Suppressor macrophage treated with lipopolysaccharide for 1 hour (primary cell): Measurements from ENCODE around the gene APEH.

Source experiments
- DNase-seq, 3 donors: peaks; one replicate each; pipeline ENCODE4 v3.0.0-alpha.2; 2020 to 2022

APEH gene

DNA sequence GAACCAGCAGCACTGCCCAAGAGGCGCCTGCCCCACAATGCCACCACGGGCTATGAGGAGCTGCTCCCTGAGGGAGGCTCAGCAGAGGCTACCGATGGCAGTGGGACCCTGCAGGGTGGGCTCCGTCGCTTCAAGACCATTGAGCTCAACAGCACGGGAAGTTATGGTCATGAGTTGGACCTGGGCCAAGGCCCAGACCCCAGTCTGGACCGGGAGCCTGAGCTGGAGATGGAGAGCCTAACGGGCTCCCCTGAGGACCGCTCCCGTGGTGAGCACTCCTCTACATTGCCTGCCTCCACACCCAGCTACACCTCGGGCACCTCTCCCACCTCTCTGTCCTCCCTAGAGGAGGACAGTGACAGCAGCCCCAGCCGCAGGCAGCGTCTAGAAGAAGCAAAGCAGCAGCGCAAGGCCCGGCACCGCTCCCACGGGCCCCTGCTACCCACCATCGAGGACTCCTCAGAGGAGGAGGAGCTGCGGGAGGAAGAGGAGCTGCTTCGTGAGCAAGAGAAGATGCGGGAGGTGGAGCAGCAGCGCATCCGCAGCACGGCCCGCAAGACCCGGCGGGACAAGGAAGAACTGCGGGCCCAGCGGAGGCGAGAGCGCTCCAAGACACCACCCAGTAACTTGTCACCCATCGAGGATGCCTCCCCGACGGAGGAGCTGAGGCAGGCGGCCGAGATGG lies 21.8 kb upstream of the APEH start:
- no peak for DNase-seq

DNA sequence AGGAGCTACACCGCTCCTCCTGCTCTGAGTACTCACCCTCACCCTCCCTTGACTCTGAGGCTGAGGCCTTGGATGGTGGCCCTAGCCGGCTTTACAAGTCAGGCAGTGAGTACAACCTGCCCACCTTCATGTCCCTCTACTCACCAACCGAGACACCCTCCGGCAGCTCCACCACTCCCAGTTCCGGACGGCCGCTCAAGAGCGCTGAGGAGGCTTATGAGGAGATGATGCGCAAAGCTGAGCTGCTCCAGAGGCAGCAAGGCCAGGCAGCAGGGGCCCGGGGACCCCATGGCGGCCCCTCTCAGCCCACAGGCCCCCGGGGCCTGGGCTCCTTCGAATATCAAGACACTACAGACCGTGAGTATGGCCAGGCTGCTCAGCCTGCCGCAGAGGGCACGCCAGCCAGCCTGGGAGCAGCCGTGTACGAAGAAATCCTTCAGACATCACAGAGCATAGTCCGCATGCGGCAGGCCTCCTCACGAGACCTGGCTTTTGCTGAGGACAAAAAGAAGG lies 21.2 kb upstream of the APEH start:
- no peak for DNase-seq

DNA sequence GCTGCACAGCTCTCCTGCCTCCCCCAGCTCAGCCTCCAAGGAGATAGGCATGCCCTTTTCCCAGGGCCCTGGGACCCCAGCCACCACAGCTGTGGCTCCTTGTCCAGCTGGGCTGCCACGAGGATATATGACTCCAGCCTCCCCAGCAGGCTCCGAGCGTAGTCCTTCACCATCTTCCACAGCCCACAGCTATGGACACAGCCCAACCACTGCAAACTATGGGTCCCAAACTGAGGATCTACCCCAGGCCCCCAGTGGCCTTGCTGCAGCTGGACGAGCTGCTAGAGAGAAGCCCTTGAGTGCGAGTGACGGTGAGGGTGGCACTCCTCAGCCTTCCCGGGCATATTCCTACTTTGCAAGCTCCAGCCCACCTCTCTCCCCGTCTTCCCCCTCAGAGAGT lies 20.5 kb upstream of the APEH start:
- DNase-seq: no peak

DNA sequence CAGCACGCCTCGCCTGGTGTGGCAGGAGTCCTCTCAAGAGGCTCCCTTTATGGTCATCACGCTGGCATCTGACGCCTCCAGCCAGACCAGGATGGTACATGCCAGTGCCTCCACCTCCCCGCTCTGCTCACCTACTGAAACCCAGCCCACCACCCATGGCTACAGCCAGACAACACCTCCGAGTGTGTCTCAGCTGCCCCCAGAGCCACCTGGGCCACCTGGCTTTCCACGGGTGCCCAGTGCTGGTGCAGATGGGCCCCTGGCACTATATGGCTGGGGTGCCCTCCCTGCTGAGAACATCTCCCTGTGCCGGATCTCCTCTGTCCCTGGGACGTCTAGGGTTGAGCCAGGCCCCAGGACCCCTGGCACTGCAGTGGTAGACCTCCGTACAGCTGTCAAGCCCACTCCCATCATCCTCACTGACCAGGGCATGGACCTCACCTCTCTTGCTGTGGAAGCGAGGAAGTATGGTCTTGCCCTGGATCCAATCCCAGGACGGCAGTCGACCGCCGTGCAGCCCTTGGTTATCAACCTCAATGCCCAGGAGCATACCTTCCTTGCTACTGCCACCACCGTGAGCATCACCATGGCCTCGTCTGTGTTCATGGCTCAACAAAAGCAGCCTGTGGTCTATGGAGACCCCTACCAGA lies 19.9 kb upstream of the APEH start:
- no peak for DNase-seq

DNA sequence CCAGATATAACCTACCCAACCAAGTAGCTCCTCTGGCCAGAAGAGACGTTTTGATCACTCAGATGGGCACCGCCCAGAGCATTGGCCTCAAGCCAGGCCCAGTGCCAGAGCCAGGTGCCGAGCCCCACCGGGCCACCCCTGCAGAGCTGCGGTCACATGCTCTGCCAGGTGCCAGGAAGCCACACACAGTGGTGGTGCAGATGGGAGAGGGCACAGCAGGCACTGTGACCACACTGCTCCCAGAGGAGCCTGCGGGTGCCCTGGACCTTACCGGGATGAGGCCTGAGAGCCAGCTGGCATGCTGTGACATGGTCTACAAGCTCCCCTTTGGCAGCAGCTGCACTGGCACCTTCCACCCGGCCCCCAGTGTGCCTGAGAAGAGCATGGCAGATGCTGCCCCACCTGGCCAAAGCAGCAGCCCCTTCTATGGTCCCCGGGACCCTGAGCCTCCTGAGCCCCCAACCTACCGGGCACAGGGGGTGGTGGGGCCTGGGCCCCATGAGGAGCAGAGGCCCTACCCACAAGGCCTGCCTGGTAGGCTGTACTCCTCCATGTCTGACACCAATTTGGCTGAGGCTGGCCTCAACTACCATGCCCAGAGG lies 19.1 kb upstream of the APEH start:
- DNase-seq: no peak

DNA sequence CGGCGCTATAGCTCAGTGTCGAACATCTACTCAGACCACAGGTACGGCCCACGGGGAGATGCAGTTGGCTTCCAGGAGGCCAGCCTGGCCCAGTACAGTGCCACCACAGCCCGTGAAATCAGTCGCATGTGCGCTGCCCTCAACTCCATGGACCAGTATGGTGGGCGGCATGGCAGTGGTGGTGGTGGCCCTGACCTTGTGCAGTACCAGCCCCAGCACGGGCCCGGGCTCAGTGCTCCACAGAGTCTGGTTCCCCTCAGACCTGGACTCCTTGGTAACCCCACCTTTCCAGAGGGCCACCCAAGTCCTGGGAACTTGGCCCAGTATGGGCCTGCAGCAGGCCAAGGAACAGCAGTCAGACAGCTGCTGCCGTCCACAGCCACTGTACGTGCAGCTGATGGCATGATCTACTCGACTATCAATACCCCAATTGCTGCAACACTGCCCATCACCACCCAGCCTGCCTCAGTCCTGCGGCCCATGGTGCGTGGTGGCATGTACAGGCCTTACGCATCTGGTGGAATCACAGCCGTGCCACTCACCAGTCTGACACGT lies 18.3 kb upstream of the APEH start:
- no peak for DNase-seq

DNA sequence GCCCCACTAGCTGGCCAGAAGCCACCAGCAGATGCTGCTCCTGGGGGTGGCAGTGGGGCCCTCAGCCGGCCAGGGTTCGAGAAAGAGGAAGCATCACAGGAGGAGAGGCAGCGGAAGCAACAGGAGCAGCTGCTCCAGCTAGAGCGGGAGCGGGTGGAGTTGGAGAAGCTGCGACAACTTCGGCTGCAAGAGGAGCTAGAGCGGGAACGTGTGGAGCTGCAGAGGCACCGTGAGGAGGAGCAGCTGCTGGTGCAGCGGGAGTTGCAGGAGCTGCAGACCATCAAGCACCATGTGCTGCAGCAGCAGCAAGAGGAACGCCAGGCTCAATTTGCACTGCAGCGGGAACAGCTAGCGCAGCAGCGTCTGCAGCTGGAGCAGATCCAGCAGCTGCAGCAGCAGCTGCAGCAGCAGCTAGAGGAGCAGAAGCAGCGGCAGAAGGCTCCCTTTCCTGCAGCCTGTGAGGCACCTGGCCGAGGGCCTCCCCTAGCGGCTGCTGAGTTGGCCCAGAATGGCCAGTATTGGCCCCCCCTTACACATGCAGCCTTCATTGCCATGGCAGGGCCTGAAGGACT lies 17.5 kb upstream of the APEH start:
- DNase-seq: no peak

DNA sequence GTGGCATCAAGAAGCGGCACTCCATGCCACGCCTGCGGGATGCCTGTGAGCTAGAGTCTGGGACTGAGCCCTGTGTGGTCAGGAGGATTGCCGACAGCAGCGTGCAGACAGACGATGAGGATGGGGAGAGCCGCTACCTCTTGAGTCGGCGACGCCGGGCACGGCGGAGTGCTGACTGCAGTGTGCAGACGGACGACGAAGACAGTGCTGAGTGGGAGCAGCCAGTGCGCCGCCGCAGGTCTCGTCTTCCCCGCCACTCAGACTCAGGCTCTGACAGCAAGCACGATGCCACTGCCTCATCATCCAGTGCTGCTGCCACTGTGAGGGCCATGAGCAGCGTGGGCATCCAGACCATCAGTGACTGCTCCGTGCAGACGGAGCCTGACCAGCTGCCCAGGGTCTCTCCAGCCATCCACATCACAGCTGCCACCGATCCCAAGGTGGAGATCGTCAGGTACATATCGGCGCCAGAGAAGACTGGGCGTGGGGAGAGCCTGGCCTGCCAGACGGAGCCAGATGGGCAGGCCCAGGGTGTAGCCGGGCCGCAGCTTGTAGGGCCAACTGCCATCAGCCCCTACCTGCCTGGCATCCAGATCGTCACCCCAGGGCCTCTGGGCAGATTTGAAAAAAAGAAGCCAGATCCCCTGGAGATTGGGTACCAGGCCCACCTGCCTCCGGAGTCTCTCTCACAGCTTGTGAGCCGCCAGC lies 16.8 kb upstream of the APEH start:
- no peak for DNase-seq

DNA sequence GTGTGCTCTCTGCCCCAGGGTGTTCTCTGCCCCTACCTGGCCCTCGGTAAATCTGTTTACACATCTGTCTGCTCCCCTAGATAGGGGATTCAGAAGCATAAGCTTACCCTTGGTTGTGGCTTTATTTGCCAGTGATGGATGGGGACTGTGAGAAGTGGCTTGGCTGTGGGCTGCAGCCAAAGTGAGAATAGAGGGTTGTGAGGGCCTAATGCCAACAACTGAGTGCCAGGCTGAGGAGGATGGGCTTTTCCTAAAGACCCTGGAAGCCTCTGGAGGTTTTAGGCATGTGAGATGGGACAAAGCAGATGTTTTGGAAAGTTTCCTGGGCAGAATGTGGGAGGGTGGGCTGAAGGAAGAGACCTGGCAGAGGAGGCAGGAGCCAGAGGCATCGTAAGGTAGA lies 15.4 kb upstream of the APEH start:
- DNase-seq: no peak

DNA sequence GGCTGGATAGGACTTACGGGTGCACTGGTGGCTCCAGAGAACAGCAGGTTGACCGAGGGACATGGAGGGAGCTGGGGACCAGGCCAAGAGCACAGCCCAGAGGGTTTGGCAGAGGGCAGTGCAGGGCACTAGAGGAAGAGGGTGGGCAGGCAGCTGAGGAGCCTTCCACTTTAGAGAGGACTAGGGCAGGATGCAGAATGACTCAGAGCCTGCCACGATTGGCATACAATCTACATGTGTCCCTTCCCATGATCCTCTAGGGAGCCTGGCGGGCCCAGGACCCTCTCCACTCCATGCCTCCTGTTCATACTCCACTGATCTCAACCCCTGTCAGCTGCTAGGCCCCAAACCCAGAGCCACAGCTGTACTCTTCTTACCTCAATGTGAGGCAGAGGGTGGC lies 14.4 kb upstream of the APEH start:
- DNase-seq: no peak

DNA sequence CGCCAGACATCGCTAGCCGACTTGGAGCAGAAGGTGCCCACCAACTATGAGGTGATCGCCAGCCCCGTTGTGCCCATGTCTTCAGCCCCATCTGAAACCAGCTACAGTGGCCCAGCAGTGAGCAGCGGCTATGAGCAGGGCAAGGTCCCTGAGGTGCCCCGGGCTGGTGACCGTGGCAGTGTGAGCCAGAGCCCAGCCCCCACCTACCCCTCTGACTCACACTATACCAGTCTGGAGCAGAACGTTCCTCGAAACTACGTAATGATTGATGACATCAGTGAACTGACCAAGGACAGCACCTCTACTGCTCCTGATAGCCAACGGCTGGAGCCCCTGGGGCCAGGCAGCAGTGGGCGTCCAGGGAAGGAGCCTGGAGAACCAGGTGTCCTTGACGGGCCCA lies 12.9 kb upstream of the APEH start:
- DNase-seq: no peak

DNA sequence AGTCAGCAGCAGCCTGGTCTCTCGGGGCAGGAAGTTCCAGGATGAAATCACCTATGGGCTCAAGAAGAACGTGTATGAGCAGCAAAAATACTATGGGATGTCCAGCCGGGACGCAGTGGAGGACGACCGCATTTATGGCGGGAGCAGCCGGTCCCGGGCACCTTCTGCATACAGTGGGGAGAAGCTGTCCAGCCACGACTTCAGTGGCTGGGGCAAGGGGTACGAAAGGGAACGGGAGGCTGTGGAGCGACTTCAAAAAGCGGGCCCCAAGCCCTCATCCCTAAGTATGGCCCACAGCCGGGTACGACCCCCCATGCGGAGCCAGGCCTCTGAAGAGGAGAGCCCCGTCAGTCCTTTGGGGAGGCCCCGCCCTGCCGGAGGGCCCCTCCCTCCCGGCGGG lies 12.1 kb upstream of the APEH start:
- DNase-seq: no peak

DNA sequence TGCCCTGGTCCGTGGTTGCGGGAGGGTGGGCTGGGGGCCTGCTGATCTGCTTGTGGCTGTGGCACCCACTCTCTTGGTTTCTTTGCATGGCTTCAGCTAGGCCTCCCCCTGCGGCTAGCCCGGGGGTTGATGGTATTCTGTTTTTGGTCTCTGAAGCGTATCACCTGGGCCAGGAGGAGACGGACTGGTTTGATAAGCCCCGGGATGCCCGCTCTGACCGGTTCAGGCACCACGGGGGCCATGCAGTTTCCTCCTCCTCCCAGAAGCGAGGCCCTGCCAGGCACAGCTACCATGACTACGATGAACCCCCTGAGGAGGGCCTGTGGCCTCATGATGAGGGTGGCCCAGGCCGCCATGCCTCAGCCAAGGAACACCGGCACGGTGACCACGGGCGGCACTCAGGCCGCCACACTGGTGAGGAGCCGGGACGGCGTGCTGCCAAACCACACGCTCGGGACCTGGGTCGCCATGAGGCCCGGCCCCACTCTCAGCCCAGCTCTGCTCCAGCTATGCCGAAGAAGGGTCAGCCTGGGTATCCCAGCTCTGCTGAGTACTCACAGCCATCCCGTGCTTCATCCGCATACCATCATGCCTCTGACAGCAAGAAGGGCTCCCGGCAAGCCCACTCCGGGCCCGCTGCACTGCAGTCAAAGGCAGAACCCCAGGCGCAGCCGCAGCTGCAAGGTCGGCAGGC lies 11.3 kb upstream of the APEH start:
- DNase-seq: no peak

DNA sequence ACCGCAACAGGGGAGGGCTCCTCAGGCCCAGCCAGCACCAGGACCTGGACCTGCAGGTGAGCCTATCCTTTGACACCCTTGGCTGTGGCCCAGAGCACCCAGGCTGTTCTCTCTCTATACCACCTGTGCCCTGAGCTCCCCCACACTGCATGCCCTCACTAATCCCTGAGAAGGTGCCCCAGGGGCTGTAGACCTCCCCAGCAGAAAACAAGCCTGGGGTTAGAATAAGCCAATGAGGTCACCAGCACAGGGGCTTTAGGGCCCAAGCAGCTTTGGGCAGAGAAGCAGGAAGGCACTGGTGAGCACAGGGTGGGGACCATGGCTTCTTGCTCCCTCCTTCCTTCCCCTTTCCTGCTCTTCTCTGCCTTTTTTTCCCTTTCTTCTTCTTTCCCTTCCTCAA lies 10.3 kb upstream of the APEH start:
- DNase-seq: no peak

DNA sequence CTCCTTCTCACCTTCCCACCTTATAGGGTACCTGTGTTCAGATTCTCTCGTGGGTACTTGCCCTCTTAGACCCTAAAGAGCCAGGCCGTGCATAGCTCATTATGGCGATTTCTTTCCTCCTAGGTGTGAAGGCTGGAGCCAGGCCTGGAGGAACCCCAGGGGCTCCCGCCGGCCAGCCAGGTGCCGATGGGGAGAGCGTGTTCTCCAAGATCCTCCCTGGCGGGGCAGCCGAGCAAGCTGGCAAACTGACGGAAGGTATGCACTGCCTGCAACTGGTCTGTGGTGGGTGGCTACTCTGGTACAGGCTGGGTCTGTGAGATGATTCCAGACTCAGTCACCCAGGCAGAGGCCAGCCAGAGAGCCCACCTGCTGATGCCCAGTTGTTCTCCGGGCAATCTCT lies 9.9 kb upstream of the APEH start:
- DNase-seq: no peak

DNA sequence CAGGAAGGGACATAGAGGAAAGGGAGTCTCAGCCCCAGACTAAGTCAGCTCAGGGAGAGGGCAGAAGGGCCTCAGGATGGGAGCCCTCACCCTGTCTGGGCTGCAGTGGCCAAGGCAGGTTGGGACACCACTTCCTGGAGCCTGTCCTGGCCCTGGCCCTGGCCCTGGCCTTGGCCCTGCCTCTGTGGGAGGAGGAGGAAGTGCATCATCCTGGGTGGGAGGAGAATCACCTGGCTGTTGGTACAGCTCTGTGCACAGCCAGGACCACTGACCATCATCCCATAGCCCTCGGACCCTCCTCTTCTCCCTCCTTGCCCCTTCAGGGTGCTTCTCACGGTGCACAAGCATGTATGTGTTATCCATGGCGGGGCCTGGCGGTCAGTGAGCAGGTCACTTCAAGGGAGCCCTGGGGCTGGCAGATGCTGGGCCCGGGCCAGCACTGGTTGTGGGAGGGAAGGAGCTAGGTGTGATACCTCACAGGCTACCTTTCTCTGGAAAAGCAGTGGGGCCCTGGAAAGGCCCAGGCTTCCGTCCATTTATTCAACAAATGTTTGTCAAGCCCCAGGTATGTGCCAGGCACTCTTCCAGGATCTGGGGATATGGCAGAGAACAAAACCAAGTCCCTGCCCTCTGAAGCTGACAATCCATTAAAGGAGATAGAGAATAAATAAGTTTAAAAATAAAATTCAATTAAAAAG lies 8.2 kb upstream of the APEH start:
- DNase-seq: no peak

DNA sequence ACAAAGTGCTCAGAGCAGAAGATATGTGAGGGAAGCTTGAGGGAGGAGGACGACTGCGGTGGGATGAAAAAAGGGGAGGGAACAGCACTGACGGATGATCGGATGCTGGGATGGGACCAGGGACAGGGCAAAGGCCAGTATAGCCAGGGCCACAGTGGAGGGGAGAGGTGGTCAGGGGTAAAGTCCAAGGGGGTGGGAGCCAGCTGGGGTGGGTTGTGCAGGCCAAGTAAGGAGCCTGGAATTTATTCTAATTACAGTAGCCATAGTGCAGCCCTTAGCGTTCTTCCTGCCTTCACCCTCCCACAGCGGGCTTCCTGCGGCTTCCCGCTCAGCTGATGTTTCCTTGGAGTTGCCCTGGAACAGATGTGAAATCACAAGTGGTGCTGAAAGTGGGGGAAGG lies 7.6 kb upstream of the APEH start:
- no peak for DNase-seq

DNA sequence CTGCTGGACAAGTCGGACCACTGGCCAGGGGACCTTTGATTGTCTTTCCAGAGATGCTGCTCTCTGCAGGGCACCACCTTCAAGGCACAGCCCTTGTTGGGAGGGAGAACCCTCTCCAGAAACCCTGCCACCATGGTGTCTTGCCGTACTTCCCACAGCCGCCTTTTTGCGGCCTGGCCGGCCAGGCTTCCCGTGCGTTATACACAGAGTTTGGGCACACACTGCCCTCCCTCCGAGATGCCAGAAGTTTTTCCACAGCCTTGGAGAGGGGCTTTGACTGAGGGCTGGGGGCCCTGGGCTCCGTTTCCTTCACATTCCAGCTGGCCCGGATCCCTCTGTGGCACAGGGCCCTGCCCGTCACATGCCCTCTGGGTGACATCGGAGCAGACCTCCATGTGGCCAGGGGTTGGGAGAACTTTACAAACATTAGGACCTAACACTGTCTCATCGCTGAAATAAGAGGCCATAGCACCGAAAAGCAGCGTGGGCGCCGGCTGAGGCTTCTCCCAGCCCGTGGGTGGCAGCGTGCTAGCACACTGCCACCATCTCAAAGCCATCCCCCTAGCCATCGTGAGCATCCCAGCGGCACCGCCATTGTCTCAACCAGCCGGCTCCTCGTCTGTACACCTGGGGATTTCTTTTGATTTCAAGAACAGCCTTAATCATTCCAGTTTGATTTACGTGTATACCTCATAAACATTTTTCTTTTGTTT lies 6.3 kb upstream of the APEH start:
- DNase-seq: no peak

DNA sequence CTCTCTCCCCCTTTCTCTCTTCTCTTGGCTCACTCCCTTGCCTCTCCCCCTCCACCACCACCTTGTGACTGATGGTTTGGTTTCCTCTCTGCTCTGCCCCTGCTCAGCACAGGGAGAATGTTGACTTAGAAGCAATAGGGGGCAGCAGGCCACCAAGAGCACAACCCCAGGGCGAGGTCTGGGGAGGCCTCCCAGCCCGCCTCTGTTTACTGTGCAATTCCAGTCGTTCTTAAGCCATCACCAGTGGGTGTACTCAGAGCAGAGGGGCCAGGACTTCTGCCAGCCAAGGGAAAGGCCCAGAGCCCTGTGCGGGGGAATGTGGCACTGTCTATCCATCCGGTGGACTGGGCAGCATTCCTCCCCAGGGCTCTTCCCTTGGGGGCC lies 5.7 kb upstream of the APEH start:
- DNase-seq: no peak

DNA sequence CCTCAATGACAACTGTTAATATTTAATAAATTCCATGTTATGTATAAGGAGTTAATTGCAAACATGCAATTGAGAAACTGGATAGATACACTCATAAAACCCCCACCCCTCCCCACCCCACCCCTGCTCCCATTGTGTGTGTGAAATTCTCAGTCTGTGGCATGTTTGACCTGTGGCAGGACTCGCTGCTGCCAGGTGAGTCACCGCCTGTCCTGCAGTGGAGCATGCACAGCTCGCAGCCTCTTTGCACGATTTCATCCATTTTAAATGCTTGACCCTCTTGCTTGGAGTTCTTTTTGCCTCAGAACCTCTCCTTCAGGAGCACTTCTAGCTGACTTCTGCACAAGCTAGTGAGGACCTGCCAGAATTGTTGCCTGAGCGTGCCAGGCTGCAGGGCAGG lies 5.3 kb upstream of the APEH start:
- no peak for DNase-seq

DNA sequence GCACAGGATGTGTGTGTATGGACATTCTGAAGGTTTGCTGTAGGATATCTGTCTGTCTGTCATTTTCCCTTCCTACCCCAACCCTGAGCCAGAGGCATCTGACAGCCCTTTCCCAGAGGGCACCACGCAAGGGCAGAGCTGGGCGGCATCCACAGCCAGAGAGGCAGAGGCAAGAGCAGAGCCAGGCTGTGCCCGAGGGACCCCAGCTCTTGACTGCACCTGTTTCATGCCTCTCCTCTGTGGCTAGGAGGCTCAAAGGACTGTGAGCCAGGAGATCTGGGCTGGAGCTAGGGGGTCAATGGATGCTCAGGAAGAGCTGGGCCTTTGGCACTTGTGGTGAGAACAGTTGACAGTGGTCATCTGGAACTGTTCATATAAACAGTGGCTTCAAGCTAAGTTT lies 4.8 kb upstream of the APEH start:
- no peak for DNase-seq
